K562 (cell line): Measurements from ENCODE around the gene TMEM81. TPM values are rescaled to one million over a fixed set of nuclear protein-coding genes. Genes with fewer than 3 reads are reported as not detected.

ENCODE experiments used
- BCOR ChIP-seq: fragments of 450-650 bp; IDR thresholded peaks from 2 replicates; pipeline ENCODE4 v1.6.1; 2016
- ETV6 ChIP-seq, 3 experiments: fragments of 150-350 bp in 1 of 3; sonication (generic) in 1 of 3; formaldehyde crosslinking in 1 of 3; IDR thresholded peaks; 2 replicates each; pipeline versions ENCODE4 v1.6.1 to v1.8.0; 2014 to 2022; ENCODE audit warnings: borderline replicate concordance in 2 of 3, low read depth in 2 of 3, antibody characterized with exemption in 1 of 3, low read length in 1 of 3, mild to moderate bottlenecking in 1 of 3, missing genetic modification reagents in 1 of 3
- IRF2 ChIP-seq: sonication (generic); formaldehyde crosslinking; IDR thresholded peaks from 2 replicates; pipeline ENCODE4 v1.8.1; 2022; ENCODE audit warnings: mild to moderate bottlenecking, missing genetic modification reagents
- KDM2B ChIP-seq: fragments of 250-450 bp; sonication (Bioruptor Pico); IDR thresholded peaks from 2 replicates; pipeline ENCODE4 v1.8.0; 2021; ENCODE audit warnings: mild to moderate bottlenecking, moderate library complexity
- MEF2D ChIP-seq: conservative IDR thresholded peaks from 2 replicates; pipeline ENCODE4 v1.6.1; 2016; ENCODE audit warnings: low read depth, missing genetic modification characterization, missing compliant biosample characterization
- MYNN ChIP-seq, 2 experiments: sonication (generic); formaldehyde crosslinking in 1 of 2; IDR thresholded peaks; 2 replicates each; pipeline versions ENCODE4 v1.5.0 to v1.6.1; 2016 to 2020; ENCODE audit warnings: antibody characterized with exemption in 1 of 2, missing genetic modification reagents in 1 of 2
- NUFIP1 ChIP-seq: fragments of 450-650 bp; IDR thresholded peaks from 2 replicates; pipeline ENCODE4 v1.6.1; 2018; ENCODE audit not compliant: partially characterized antibody
- PHTF2 ChIP-seq: fragments of 250-450 bp; sonication (Bioruptor Pico); IDR thresholded peaks from 2 replicates; pipeline ENCODE4 v1.5.0; 2021; ENCODE audit warnings: mild to moderate bottlenecking
- TOE1 ChIP-seq, 2 experiments: fragments of 450-650 bp in 1 of 2; sonication (generic) in 1 of 2; formaldehyde crosslinking in 1 of 2; IDR thresholded peaks; 2 replicates each; pipeline versions ENCODE4 v1.7.1 to v1.8.0; 2016 to 2022; ENCODE audit warnings: borderline replicate concordance in 2 of 2, mild to moderate bottlenecking in 2 of 2, antibody characterized with exemption in 1 of 2, inconsistent platforms in 1 of 2, low read depth in 1 of 2, missing genetic modification reagents in 1 of 2, moderate library complexity in 1 of 2
- ZBTB7A ChIP-seq: IDR thresholded peaks from 2 replicates; pipeline ENCODE4 v1.6.1; 2011; ENCODE audit warnings: low read depth, mild to moderate bottlenecking, low read length, moderate library complexity, borderline replicate concordance; ENCODE audit not compliant: control insufficient read depth
- ZNF347 ChIP-seq: fragments of 450-650 bp; formaldehyde crosslinking; IDR thresholded peaks from 2 replicates; pipeline ENCODE4 v1.4.0; 2020; ENCODE audit warnings: low read depth, mild to moderate bottlenecking, moderate library complexity
- ZNF436 ChIP-seq: fragments of 250-450, 450-650 bp; sonication (Bioruptor Pico); formaldehyde crosslinking; IDR thresholded peaks from 2 replicates; pipeline ENCODE4 v1.7.0; 2020; ENCODE audit warnings: mild to moderate bottlenecking
- ZNF584 ChIP-seq: fragments of 200-800 bp; sonication (Bioruptor generic); IDR thresholded peaks from 2 replicates; pipeline ENCODE4 v1.6.1; 2016; ENCODE audit warnings: low read depth, mild to moderate bottlenecking, missing genetic modification characterization, missing compliant biosample characterization
- ZZZ3 ChIP-seq: fragments of 450-650 bp; IDR thresholded peaks from 2 replicates; pipeline ENCODE4 v1.6.1; 2016; ENCODE audit warnings: antibody characterized with exemption, mild to moderate bottlenecking, moderate library complexity
- polyA plus RNA-seq, 8 experiments: library from polyadenylated mRNA; depleted of rRNA in 4 of 8; stranded (reverse) in 5 of 8; unstranded in 3 of 8; fragments of >200 nt; fragmentation: Nextera tagmentation in 2 of 8; fragmentation: Illumina TruSeq in 1 of 8; extraction: Ambion mirVana in 2 of 8; extraction: Trizol in 1 of 8; gene quantifications; 2 replicates each; pipeline versions ENCODE4 v1.2.1 to v1.2.3, GENCODE V29; 2011 to 2014; ENCODE audit warnings: inconsistent platforms in 1 of 8, missing spikeins in 1 of 8
- total RNA-seq, 7 experiments: library from RNA; depleted of rRNA in 6 of 7; stranded (reverse); fragments of >200 nt in 6 of 7; fragmentation: Illumina TruSeq in 2 of 7; extraction: Trizol in 2 of 7; gene quantifications; 2 replicates each; pipeline versions ENCODE4 v1.2.1 to v1.2.3, GENCODE V29; 2011 to 2021; ENCODE audit warnings: low replicate concordance in 1 of 7
- TF ChIP-seq, protein P1 (sequence below), 2 experiments: fragments of 450-650 bp; conservative IDR thresholded peaks; 2 replicates each; pipeline ENCODE4 v1.6.1; 2017; ENCODE audit warnings: mild to moderate bottlenecking in 2 of 2, moderate library complexity in 2 of 2
- TF ChIP-seq, protein P2 (sequence below): fragments of 250-450 bp; sonication (Bioruptor Pico); IDR thresholded peaks from 2 replicates; pipeline ENCODE4 v1.9.0; 2021; ENCODE audit warnings: mild to moderate bottlenecking
- TF ChIP-seq, protein P3 (sequence below): fragments of 250-450 bp; sonication (Bioruptor Pico); IDR thresholded peaks from 2 replicates; pipeline ENCODE4 v1.5.0; 2022; ENCODE audit warnings: mild to moderate bottlenecking
- TF ChIP-seq, protein P4 (sequence below): fragments of 450-650 bp; formaldehyde crosslinking; IDR thresholded peaks from 2 replicates; pipeline ENCODE4 v1.4.0; 2022; ENCODE audit warnings: mild to moderate bottlenecking, moderate library complexity

TMEM81 gene
- total and polyA plus RNA-seq, 9 of the 15 experiments (the other 6 are each of a cell fraction or from before 2014, with no cell fraction given): 3.2 to 6.1 (median 4.4) TPM

- TF ChIP-seq, protein P1, sequence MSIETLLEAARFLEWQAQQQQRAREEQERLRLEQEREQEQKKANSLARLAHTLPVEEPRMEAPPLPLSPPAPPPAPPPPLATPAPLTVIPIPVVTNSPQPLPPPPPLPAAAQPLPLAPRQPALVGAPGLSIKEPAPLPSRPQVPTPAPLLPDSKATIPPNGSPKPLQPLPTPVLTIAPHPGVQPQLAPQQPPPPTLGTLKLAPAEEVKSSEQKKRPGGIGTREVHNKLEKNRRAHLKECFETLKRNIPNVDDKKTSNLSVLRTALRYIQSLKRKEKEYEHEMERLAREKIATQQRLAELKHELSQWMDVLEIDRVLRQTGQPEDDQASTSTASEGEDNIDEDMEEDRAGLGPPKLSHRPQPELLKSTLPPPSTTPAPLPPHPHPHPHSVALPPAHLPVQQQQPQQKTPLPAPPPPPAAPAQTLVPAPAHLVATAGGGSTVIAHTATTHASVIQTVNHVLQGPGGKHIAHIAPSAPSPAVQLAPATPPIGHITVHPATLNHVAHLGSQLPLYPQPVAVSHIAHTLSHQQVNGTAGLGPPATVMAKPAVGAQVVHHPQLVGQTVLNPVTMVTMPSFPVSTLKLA (conservative IDR thresholded peaks at IDR 0.05): peak; percentile 81 to 92
- TF ChIP-seq IRF2: no peak
- peak; percentile 75; the same call in 1 of the 2 replicates for TF ChIP-seq PHTF2
- TF ChIP-seq KDM2B (CRISPR knock-in tag): peak; percentile 88; the same call in 1 of the 2 replicates
- TF ChIP-seq, protein P2, sequence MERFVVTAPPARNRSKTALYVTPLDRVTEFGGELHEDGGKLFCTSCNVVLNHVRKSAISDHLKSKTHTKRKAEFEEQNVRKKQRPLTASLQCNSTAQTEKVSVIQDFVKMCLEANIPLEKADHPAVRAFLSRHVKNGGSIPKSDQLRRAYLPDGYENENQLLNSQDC: peak; percentile 85; the same call in 1 of the 2 replicates
- 0 out of 2 replicates have a peak, but pooled peaks have one; percentile 29 for TF ChIP-seq ZNF347 (CRISPR knock-in tag)
- peak; percentile 67 for TF ChIP-seq BCOR
- 0 out of 2 replicates have a peak, but pooled peaks have one; percentile 75 for TF ChIP-seq ZNF584
- 0 out of 4 replicates have a peak, but pooled peaks of 1 of the 2 experiments have one; percentile 62 for TF ChIP-seq ETV6 (IDR thresholded peaks at IDR 0.05; ENCODE audit: borderline replicate concordance in 1 of 2, low read depth in 2 of 2, low read length in 1 of 2)
- TF ChIP-seq ETV6 (CRISPR knock-in tag; IDR thresholded peaks at IDR 0.05; ENCODE audit: borderline replicate concordance): 0 out of 2 replicates have a peak, but pooled peaks have one; percentile 18
- TF ChIP-seq MEF2D (tag): peak; percentile 81
- TF ChIP-seq TOE1 (IDR thresholded peaks at IDR 0.05; ENCODE audit: borderline replicate concordance): peak; percentile 96
- TF ChIP-seq TOE1 (CRISPR knock-in tag; IDR thresholded peaks at IDR 0.05; ENCODE audit: borderline replicate concordance, low read depth): peak; percentile 93
- TF ChIP-seq NUFIP1: peak; percentile 96
- TF ChIP-seq ZBTB7A: peak; percentile 48; the same call in 1 of the 2 replicates
- TF ChIP-seq, protein P3, sequence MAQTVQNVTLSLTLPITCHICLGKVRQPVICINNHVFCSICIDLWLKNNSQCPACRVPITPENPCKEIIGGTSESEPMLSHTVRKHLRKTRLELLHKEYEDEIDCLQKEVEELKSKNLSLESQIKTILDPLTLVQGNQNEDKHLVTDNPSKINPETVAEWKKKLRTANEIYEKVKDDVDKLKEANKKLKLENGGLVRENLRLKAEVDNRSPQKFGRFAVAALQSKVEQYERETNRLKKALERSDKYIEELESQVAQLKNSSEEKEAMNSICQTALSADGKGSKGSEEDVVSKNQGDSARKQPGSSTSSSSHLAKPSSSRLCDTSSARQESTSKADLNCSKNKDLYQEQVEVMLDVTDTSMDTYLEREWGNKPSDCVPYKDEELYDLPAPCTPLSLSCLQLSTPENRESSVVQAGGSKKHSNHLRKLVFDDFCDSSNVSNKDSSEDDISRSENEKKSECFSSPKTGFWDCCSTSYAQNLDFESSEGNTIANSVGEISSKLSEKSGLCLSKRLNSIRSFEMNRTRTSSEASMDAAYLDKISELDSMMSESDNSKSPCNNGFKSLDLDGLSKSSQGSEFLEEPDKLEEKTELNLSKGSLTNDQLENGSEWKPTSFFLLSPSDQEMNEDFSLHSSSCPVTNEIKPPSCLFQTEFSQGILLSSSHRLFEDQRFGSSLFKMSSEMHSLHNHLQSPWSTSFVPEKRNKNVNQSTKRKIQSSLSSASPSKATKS: peak; percentile 84; the same call in 1 of the 2 replicates
- peak; percentile 91 for TF ChIP-seq ZZZ3
- TF ChIP-seq, protein P4, sequence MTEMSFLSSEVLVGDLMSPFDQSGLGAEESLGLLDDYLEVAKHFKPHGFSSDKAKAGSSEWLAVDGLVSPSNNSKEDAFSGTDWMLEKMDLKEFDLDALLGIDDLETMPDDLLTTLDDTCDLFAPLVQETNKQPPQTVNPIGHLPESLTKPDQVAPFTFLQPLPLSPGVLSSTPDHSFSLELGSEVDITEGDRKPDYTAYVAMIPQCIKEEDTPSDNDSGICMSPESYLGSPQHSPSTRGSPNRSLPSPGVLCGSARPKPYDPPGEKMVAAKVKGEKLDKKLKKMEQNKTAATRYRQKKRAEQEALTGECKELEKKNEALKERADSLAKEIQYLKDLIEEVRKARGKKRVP: peak; percentile 46; the same call in 1 of the 2 replicates
- TF ChIP-seq MYNN (IDR thresholded peaks at IDR 0.05): 0 out of 2 replicates have a peak, but pooled peaks have one; percentile 55
- TF ChIP-seq MYNN (CRISPR knock-in tag; IDR thresholded peaks at IDR 0.05): no peak
- TF ChIP-seq ZNF436: no peak
These were observed 37.6 kb upstream of the TMEM81 start, which contains the start of gene RBBP5 (continued) for GRCh38 chr1:205121660-205122488.
